Measurements from ENCODE around the gene CHM.

CHM gene

GRCh38 chrX:86047174-86047935 lies at the start of gene CHM:
CHM (minus strand) TSS chrX:86047558; CDS start chrX:86047532, 26 bp downstream.
- TF ChIP-seq CTCF (IDR thresholded peaks at IDR 0.05; ENCODE audit: borderline replicate concordance, control extremely low read depth, extremely low read depth, insufficient read depth, missing control alignments) = no peak
- in situ Hi-C loops (cut with MboI; ENCODE audit: low sequenced_read_pairs, unreplicated experiment) = no loop called here
- peak; percentile 66 for DNase-seq (ENCODE audit: low spot score)

GRCh38 chrX:86078650-86079049 lies 31.3 kb upstream of the CHM start:
- DNase-seq (ENCODE audit: low spot score) = no peak
- in situ Hi-C loops (cut with MboI; ENCODE audit: low sequenced_read_pairs, unreplicated experiment) = loop anchor here (25.0 kb wide), 1 partner anchor 466 kb away; no protein-coding TSS in a partner anchor
- TF ChIP-seq CTCF (IDR thresholded peaks at IDR 0.05; ENCODE audit: borderline replicate concordance, control extremely low read depth, extremely low read depth, insufficient read depth, missing control alignments) = no peak

GRCh38 chrX:86066998-86067397 lies 19.6 kb upstream of the CHM start:
- TF ChIP-seq CTCF (IDR thresholded peaks at IDR 0.05; ENCODE audit: borderline replicate concordance, control extremely low read depth, extremely low read depth, insufficient read depth, missing control alignments) = no peak
- in situ Hi-C loops (cut with MboI; ENCODE audit: low sequenced_read_pairs, unreplicated experiment) = no loop called here
- DNase-seq (ENCODE audit: low spot score) = no peak

- DNase-seq (ENCODE audit: low spot score) = no peak
- TF ChIP-seq CTCF (IDR thresholded peaks at IDR 0.05; ENCODE audit: borderline replicate concordance, control extremely low read depth, extremely low read depth, insufficient read depth, missing control alignments) = no peak
- in situ Hi-C loops (cut with MboI; ENCODE audit: low sequenced_read_pairs, unreplicated experiment) = no loop called here
These were observed 14.0 kb upstream of the CHM start for GRCh38 chrX:86061407-86061806.

GRCh38 chrX:86051741-86052140 lies 4.4 kb upstream of the CHM start:
- in situ Hi-C loops (cut with MboI; ENCODE audit: low sequenced_read_pairs, unreplicated experiment) = no loop called here
- DNase-seq (ENCODE audit: low spot score) = no peak
- TF ChIP-seq CTCF (IDR thresholded peaks at IDR 0.05; ENCODE audit: borderline replicate concordance, control extremely low read depth, extremely low read depth, insufficient read depth, missing control alignments) = no peak

- no peak for TF ChIP-seq CTCF (IDR thresholded peaks at IDR 0.05; ENCODE audit: borderline replicate concordance, control extremely low read depth, extremely low read depth, insufficient read depth, missing control alignments)
- DNase-seq (ENCODE audit: low spot score) = no peak
- in situ Hi-C loops (cut with MboI; ENCODE audit: low sequenced_read_pairs, unreplicated experiment) = no loop called here
These were observed 550 bp upstream of the CHM start for GRCh38 chrX:86047936-86048280.

Data from GM13976 (cell line).